ENCODE data around the gene REXO1. TPM values are rescaled to one million over a fixed set of nuclear protein-coding genes. Genes with fewer than 3 reads are reported as not detected.

REXO1 gene
- total RNA-seq, 1 donor from 2014 or later = 2.4 TPM

GRCh38 chr19:1829958-1830357, 18.3 kb downstream of the REXO1 start:
- peaks cover 19% of the 10 kb centered on the region for H3K36me3 ChIP-seq (ENCODE audit: control insufficient read depth, insufficient read depth, low read length)

GRCh38 chr19:1828279-1829238, 19.7 kb downstream of the REXO1 start:
- no peak for FAIRE-seq
- Histone ChIP-seq H3K4me3 (ENCODE audit: low read depth, low read length) (no peak overlapping the region), H3K36me3 (ENCODE audit: control insufficient read depth, insufficient read depth, low read length) (peaks cover 19% of the 10 kb centered on the region), H3K27me3 (ENCODE audit: control insufficient read depth, insufficient read depth, low read length) (no peaks in the 10 kb centered on the region)
- no peak for DNase-seq (ENCODE audit: low read depth)
- no peak for TF ChIP-seq CTCF (IDR thresholded peaks at IDR 0.05; ENCODE audit: insufficient read depth, low read length, severe bottlenecking)

More at GRCh38 chr19:1829958-1830357, 18.3 kb downstream of the REXO1 start:
- no peak overlapping the region for H3K4me3 ChIP-seq (ENCODE audit: low read depth, low read length)
- no peak for FAIRE-seq
- no peak for TF ChIP-seq CTCF (IDR thresholded peaks at IDR 0.05; ENCODE audit: insufficient read depth, low read length, severe bottlenecking)
- DNase-seq (ENCODE audit: low read depth) = no peak
- H3K27me3 ChIP-seq (ENCODE audit: control insufficient read depth, insufficient read depth, low read length) = no peaks in the 10 kb centered on the region

GRCh38 chr19:1827566-1828278, 20.6 kb downstream of the REXO1 start:
- no peak overlapping the region for H3K4me3 ChIP-seq (ENCODE audit: low read depth, low read length)

GRCh38 chr19:1826557-1827521, 21.4 kb downstream of the REXO1 start:
- FAIRE-seq (no peak), DNase-seq (ENCODE audit: low read depth) (no peak)
- Histone ChIP-seq H3K4me3 (ENCODE audit: low read depth, low read length) (no peak overlapping the region), H3K36me3 (ENCODE audit: control insufficient read depth, insufficient read depth, low read length) (peaks cover 23% of the 10 kb centered on the region), H3K27me3 (ENCODE audit: control insufficient read depth, insufficient read depth, low read length) (no peaks in the 10 kb centered on the region)
- no peak for TF ChIP-seq CTCF (IDR thresholded peaks at IDR 0.05; ENCODE audit: insufficient read depth, low read length, severe bottlenecking)

More at GRCh38 chr19:1827566-1828278, 20.6 kb downstream of the REXO1 start:
- Histone ChIP-seq H3K36me3 (ENCODE audit: control insufficient read depth, insufficient read depth, low read length) (peaks cover 20% of the 10 kb centered on the region), H3K27me3 (ENCODE audit: control insufficient read depth, insufficient read depth, low read length) (no peaks in the 10 kb centered on the region)
- FAIRE-seq (no peak), DNase-seq (ENCODE audit: low read depth) (no peak)
- TF ChIP-seq CTCF (IDR thresholded peaks at IDR 0.05; ENCODE audit: insufficient read depth, low read length, severe bottlenecking) = no peak

- no peak for FAIRE-seq
- peak; percentile 92 for TF ChIP-seq CTCF (IDR thresholded peaks at IDR 0.05; ENCODE audit: insufficient read depth, low read length, severe bottlenecking)
- Histone ChIP-seq H3K27me3 (ENCODE audit: control insufficient read depth, insufficient read depth, low read length) (no peaks in the 10 kb centered on the region), H3K36me3 (ENCODE audit: control insufficient read depth, insufficient read depth, low read length) (peaks cover 27% of the 10 kb centered on the region), H3K4me3 (ENCODE audit: low read depth, low read length) (no peak overlapping the region)
- peak; percentile 20 for DNase-seq (ENCODE audit: low read depth)
Measured at GRCh38 chr19:1825909-1826556, 22.2 kb downstream of the REXO1 start.

Measured in bronchial epithelial cell (primary cell).